Activated CD8-positive, alpha-beta memory T cell treated with anti-CD3 and anti-CD28 coated beads for 1 hour (primary cell): ENCODE results near the gene STK11IP.

Experiments
- DNase-seq, 2 donors: peaks; one replicate each; pipeline ENCODE4 v3.0.0-alpha.2; 2020; ENCODE audit warnings: low read depth in 1 of 2; ENCODE audit errors: extremely low read depth in 1 of 2

The STK11IP gene

DNA sequence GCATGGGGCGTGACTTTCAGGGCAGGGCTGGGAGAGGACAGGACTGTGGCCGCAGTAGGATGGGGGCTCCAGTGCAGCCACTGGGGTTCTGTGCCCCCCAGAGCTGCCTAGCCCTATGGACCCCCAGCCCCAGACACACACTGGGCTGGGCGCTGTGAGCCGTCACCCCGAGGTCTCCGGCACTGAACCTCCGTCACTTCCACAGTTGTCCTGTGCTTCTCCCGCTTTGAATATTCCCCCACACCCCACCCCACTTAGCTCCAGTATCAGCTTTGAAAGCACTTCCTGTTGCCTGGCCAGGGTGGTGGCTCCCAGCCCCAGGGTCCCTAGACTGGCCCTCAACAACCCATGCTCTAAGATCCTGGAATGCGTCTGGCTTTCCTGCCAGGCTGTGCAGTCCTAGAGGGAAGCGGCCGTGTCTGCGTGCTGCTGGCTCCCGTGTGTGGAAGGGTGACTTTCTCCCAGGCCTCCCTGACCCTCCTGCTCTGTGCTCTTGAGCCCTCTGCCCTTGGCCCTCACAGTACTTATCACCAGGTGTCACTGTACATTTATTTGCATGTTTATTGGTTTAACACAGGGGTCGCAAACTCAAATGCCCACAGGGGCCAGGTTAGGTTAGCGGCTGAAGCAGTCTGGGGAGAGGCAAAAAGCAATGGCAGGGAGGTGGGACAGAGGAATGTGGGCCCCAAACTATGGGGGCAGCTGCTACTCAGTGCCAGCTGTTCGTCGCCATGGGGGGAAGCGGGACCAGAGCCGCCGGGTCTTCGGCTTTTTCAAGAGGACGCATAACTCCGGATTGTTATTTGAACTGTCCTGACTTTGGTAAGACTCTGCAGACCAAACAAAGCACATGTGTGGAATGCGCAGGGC lies 36.2 kb upstream of the STK11IP start:
- no peak for DNase-seq

DNA sequence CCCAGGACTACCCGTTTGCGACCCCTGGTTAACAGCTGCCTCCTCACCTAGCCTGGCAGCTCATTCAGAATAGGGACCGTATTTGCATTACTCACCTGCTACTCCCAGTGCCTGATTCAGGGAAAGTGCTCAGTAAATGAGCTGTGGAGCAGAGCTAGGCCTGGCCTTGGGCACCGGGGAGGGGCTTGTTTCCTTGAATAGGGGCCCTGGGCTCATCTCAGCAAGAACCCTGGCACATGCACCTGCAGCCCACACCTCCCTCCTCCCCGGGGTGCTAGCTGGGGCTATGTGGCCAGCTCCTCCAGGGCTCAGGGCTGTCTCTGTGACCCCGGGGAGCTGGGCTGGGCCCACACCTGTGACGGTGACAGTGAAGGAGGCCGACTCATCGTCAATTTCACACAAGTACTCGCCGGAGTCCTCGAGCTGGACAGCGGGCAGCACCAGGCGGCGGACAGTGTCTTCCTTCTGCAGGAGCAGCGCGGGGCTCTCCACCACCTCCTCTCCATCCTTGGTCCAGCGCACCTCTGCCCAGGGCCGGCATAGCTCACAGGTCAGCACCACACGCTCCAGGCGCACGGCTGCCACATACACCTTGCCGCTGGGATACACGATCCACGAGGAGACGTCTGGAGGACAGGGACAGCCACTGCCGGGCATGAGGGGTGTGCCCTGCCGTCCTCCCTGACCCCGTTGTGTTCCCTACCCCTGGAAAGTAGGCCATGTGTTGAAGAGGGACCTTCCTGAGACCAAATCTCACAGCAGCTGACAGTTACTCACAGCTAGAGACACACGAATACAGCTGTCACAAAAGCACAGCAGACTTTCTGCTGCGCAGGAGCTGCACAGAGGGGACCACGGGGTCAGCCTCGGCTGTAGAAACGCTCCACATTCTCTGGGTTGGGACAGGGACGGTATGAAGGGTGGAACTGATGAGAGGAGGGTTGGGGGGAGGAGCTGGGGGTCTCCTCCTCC lies 35.3 kb upstream of the STK11IP start:
- no peak for DNase-seq

DNA sequence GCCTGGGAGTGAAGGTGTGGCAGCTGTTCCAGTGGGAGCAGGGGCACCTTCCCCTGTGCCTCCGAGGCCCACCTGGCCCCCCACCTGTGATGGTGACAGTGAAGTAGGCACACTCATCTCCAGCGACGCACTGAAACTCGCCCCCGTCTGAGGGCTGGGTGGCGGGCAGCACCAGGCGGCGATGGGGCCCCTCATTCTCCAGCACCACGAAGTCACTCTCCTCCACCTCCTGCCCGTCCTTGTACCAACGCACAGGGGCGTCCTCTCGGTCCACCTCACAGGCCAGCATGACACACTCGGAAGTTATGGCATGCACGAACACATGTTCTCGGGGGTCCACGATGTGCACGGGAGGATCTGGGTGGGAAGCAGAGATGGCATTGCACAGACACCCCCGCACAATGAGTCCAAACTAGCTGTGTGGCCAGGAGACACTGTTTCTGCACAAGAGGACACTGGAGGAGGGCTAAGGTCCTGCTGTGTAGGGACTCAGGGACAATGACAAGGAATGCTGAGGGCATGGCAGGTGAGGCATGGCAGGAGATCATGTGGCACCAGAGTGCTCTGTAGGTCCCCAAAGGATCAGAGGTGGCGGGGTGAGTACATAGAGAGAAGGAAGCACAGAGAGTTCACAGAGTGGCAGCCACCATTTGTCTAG lies 34.3 kb upstream of the STK11IP start:
- DNase-seq = no peak

DNA sequence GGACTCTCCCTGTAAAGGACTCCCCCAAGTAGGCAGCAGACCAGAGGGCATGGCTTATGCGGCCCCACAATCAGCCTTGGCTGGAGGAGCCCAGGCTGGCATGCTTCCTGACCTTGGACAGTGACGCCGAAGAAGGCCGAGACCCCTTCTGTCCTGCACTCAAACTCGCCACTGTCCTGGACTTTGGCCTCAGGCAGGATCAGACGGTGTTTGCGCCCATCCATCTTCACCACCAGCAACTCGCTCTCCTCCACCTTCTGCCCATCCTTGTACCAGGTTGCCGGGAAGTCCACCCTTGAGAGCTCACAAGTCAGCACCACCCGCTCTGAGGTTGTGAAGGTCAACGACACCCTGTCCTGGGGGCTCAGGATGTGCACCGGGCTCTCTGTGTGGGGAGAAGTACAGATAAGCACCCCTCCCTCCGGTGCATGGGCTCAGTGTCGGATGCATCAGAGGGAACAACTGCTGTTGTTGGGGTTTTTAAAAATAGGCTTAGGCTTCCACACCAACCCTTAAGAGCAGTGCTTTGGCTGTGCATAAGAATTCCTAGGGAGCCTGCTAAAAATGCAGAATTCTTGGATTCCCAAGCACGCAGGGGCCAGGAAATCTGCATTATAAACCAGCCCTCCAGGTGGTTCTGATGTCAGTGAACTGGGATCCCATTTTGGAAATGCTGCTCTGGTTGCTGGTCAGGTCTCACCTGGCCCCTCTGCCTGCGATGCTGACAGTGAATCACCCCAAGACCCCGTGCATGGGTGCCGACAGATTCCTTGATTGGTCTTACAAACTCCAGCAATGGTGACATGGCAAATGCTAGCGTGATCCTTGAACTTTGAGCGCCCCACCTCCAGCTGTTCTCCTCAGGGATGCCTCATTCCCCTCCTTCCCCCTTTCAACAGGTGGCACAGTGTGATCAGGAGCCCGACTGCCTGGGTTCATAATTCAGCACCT lies 32.3 kb upstream of the STK11IP start:
- DNase-seq = no peak

DNA sequence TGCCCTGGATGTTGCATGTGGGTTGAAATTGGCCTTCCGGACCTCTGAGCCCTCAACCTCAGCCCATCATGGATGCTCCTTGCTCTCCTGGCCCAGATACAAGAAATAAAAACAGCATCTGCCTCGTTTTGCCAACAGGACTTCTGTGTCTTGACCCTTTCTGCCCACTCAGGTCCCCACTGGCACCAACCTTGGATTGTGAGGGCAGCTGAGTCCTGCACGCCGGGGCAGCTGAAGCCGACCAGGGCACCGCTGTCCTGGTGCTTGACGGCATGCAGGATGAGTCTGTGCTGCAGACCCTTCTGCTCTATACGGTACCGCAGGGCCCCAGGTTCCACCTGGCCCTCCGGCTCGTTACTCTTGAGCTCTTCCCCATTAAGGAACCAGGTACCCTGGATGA lies 31.0 kb upstream of the STK11IP start:
- no peak for DNase-seq

DNA sequence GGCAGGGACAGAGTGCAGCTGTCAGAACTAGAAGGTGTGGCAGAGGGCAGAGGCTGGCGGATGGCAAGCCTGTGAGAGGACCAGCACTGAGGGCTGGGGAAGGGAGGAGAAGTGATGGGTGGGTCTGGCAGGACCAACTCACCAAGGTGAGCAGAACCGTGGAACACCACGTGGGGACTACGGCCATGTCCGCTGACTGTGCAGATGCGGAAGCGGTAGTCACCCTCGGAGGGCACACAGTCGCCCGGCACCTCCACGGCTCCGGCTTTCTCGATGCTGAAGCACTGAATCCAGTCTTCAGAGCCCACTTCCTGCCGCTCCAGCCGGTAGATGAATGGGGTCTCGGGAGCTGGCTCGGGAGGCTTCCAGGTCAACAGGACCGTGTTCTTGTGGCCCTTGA lies 30.5 kb upstream of the STK11IP start:
- DNase-seq = no peak

DNA sequence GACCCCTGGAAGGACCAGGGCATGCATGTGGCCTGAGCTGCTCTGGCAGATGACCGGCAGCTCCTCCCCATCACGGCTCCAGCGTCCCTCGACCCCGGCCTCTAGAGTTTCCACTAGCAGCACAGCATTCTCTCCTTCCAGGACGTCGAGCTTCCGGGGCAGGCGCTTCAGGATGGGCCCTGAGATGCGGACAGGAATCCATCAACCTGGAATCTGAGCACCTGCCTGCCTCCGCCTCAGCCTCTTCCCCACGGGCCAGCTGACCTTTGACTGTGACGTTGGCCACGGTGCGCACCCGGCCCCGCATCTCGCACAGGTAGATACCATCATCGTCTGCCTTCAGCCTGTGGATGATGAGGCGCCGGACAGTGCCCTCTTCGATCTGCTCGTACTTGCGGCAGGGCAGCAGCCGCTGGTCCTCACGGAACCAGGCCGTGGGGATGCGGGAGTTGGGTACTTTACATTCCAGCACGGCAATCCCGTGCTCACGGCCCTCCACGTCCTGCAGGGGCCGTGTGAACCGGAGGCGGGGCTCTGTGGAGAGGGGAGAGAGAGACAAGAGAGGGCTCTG lies 29.8 kb upstream of the STK11IP start:
- DNase-seq = no peak

DNA sequence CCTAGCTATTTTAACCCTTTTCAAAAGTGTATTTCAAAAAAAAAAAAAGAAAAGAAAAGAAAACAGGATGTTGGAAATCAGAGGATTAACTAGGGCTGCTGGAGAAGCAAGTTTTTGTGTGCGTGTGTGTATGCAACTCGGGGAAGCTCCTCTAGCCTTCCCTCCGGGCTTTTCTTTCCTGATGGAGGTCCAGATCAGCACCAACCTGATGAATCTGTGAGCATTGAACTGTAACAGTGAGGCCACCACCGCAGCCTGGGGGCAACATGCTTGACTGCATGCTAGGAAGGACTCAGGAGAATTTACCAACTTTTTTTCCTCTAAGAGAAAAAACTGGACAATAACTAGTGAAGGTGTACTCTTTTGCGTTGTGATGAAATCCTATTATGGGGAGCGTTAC lies 28.6 kb upstream of the STK11IP start:
- DNase-seq = no peak

DNA sequence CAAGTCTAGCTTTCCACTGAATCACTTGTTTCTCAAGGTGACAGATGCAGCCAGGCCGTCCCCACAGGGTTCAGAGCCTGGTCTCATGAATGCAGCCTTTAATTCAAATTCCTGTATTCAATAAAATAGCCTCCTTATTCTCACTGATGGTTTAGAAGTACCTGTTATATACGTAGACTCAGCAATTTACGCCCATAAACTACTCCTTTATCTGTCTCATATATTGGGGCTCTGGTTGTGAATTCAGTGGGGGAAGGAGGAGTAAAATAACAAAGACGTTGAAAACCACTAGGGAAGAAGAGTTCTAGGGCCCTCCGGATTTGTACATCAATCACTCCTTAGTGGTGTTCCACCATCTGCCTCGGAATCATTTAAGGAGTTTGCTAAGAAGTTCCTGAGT lies 28.0 kb upstream of the STK11IP start:
- no peak for DNase-seq

DNA sequence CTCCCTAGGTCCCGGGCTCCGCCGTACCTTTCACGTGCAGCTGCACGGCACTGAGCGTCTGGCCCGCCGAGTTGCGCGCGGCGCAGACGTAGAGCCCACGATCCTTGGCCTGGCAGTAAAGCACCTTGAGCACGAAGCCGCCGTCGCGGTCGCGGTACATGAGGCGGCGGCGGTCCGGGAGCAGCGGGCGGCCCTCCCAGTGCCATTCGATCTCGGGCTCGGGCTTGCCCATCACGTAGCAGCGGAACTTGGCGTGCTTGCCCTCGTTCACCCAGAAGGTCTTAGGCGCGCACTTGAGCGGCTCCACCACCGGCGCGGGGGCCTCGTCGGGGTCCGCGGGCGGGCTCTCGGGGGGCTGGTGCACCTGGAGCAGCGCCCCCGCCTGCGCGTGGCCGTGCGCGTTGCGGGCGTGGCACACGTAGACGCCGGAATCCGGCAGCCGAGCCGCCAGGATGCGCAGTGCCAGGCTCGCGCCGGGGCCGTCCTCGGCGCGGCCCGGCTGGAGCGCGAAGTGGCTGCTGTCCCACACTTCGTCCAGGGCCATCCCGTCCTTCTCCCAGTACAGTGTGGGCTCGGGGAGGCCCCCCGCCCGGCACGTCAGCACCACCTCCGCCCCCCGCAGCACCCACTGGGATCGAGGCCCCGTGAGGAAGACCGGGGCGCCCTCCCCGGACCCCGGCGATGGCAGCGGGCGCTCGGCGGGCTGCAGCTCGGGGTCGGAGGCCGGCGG lies 27.3 kb upstream of the STK11IP start:
- no peak for DNase-seq

DNA sequence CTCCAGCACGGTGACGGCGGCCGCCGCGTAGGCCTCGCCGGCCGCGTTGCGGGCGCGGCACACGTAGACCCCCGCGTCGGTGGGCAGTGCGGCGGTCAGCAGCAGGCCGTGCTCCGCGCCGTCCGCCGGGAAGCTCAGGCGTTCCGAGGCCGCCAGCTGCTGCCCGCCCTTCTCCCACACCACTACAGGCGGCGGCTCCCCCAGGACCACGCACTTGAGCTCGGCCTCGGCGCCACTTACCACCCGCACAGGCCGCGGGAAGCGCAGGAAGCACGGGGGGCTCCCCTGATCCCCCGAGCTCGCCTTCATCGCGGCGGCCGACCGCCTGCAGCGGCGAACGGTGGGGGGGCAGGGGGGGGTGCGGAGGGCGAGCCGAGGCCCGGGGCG lies 26.7 kb upstream of the STK11IP start:
- DNase-seq = no peak

DNA sequence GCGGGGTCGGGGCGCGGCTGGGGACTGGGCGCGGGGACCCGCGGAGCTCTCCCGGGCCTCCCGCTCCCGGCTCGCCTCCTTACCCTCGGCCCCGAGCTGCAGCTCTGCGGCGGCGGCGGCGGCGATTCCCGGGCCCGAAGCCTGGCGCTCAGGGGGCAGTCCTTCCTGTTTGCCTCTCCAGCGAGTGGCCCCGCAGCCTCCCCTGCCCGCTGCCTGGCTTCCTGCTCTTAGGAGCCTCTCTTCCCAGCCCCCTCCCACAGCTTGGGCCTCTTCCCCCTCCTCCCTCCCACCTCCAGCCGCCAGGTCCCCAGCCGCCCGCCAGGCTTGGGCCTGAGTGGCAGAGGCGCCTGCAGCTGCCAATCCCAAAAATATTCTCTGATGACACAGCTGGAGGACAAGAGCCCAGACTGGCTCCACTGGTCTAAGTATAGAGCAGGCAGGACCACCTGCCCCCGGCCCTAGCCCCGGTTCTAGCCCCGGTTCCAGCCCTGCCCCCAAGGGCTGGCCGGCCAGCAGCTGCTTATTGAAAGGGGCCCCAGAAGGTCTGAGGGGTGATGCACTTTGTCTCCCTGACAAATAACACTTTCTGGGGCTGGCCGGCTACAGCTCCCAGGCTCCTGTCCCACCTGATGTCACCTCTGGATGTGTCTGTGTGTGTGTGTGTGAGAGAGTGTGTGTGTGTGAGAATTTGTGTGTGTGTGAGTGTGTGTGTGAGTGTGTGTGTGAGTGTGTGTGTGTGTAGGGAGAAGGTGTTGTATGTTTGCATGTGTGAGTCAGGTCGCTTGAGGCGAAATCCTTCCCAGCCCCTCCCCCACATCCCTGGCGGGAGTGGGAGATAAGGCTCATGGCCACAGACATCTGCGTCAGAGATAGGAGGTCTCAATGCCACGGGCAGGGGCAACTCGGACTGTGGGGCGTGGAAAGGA lies 26.1 kb upstream of the STK11IP start, which contains the start of gene OBSL1:
TSS of gene OBSL1 (minus strand) at position 229 of the 926 bp plus-strand sequence. CDS start 307 bp downstream, outside the sequence.
- no peak for DNase-seq

DNA sequence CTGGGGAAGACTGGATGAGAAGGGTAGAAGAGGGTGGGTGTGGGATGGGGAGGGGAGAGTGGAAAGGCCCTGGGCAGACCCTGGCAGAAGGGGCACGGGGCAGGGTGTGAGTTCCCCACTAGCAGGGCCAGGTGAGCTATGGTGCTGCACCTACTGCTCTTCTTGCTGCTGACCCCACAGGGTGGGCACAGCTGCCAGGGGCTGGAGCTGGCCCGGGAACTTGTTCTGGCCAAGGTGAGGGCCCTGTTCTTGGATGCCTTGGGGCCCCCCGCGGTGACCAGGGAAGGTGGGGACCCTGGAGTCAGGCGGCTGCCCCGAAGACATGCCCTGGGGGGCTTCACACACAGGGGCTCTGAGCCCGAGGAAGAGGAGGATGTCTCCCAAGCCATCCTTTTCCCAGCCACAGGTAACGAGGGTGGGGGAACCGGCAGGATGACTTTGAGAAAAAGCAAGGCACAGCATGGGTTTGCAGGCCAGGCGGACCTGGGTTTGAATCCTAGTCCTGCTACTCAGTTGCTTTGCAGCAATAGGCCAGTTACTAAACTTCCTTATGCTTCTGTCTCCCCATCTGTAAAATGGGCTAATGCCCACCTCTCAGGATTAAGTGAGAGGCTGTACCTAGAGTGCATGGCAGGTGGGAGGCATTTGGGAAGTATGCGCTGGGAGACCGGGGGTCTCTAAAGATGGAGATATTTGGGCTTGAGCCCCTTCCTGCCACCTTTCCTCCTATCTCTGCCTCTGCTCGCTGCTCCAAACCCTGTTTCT lies 25.2 kb upstream of the STK11IP start, which contains the start of gene INHA:
TSS of gene INHA (plus strand) at position 74 of the 765 bp plus-strand sequence. CDS start at position 139, 65 bp downstream.
- no peak for DNase-seq

DNA sequence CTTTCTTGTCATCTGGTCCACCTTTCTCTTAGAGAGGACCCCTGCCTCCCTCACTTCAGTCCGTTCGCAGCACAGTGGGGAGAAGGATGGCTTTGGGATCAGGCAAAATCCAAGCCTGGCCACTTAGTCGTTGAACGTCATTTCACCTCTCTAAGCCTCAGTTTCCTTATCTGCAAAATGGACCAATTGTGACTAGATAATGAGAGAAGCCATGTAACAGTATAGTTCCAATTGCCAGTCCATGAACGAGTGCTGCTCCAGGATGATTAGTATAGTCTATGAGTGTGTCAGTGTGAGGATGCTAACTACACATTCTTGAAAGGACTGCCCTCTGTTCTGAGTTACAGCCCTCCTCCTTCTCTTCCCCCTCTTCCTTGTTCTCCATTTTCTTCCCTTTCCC lies 24.5 kb upstream of the STK11IP start:
- DNase-seq = no peak

DNA sequence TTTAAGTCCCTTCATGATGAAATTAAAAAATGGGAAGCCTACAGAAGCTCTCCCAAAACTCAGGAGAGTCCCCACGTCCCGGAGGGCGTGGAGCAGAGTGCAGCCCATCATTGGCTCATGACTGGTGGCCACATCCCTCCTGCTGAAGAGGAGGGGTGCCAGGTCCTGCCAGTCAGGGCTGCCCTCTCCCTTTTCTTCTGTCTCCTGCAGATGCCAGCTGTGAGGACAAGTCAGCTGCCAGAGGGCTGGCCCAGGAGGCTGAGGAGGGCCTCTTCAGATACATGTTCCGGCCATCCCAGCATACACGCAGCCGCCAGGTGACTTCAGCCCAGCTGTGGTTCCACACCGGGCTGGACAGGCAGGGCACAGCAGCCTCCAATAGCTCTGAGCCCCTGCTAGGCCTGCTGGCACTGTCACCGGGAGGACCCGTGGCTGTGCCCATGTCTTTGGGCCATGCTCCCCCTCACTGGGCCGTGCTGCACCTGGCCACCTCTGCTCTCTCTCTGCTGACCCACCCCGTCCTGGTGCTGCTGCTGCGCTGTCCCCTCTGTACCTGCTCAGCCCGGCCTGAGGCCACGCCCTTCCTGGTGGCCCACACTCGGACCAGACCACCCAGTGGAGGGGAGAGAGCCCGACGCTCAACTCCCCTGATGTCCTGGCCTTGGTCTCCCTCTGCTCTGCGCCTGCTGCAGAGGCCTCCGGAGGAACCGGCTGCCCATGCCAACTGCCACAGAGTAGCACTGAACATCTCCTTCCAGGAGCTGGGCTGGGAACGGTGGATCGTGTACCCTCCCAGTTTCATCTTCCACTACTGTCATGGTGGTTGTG lies 23.0 kb upstream of the STK11IP start:
- DNase-seq = no peak
